Measurements from ENCODE around the gene ASCC3. TPM values are rescaled to one million over a fixed set of nuclear protein-coding genes. Genes with fewer than 3 reads are reported as not detected.

Gene ASCC3
- total and polyA plus RNA-seq, 2 of the 4 experiments (the other 2 are of a cell fraction), result 25.8 to 104 TPM

GRCh38 chr6:100512203-100512862 is 368.8 kb downstream of the ASCC3 start:
- H2BK20ac ChIP-seq (ENCODE audit: low read depth, low read length), result no peak overlapping the region
- H2AFZ ChIP-seq (replicated peaks; ENCODE audit: low read length, poor library complexity), result no peak overlapping the region
- TF ChIP-seq RAD21 (IDR thresholded peaks at IDR 0.05; ENCODE audit: low read length), result no peak
- no peak for TF ChIP-seq RFX5 (IDR thresholded peaks at IDR 0.05; ENCODE audit: low read depth, low read length)
- TF ChIP-seq RCOR1 (IDR thresholded peaks at IDR 0.05; ENCODE audit: insufficient replicate concordance, low read length), result no peak
- TF ChIP-seq FOS (IDR thresholded peaks at IDR 0.05; ENCODE audit: low read depth, low read length), result no peak
- TF ChIP-seq NFE2L2 (IDR thresholded peaks at IDR 0.05; ENCODE audit: low read depth, low read length), result no peak
- no peak for TF ChIP-seq BHLHE40 (IDR thresholded peaks at IDR 0.05; ENCODE audit: low read depth, low read length)
- TF ChIP-seq POLR2A (IDR thresholded peaks at IDR 0.05; ENCODE audit: low read depth, low read length), result no peak
- no peak for TF ChIP-seq SMC3 (IDR thresholded peaks at IDR 0.05; ENCODE audit: low read depth, low read length)
- TF ChIP-seq MAZ (IDR thresholded peaks at IDR 0.05; ENCODE audit: borderline replicate concordance, low read depth, low read length), result no peak
- no peak overlapping the region for H2BK120ac ChIP-seq (ENCODE audit: low read depth, low read length)
- H3K79me1 ChIP-seq (ENCODE audit: low read depth in 1 of 2, low read length in 2 of 2), result peaks cover 0 to 4% of the 10 kb centered on the region in 2 experiments; a peak in 1 of 4 replicates
- peaks cover 1% of the 10 kb centered on the region; the same call in 1 of the 2 replicates for H3K4me1 ChIP-seq (ENCODE audit: control insufficient read depth, insufficient read depth, low read length)
- WGBS, 2 experiments (ENCODE audit: extremely low coverage in 2 of 2, insufficient read length in 1 of 2), result no CpG with 5 or more reads among the region's 6 CpGs
- ATAC-seq (ENCODE audit: low read depth) (no peak), DNase-seq (peak; percentile 56)
- H3K9me3 ChIP-seq (ENCODE audit: control insufficient read depth, insufficient read depth, low read length), result no peaks in the 10 kb centered on the region
- no peaks in the 10 kb centered on the region for H3K27me3 ChIP-seq (ENCODE audit: control insufficient read depth, insufficient read depth, low read length)
- dilution Hi-C loops (cut with HindIII; ENCODE audit: low sequenced_read_pairs, unreplicated experiment), result no loop called here
- H3K4ac ChIP-seq (ENCODE audit: low read depth, low read length), result no peak overlapping the region
- intact Hi-C loops (cut with micrococcal nuclease), result no loop called here
- H4K20me1 ChIP-seq (ENCODE audit: insufficient read depth, low read length), result no peaks in the 10 kb centered on the region
- no peak overlapping the region for H3K23ac ChIP-seq (ENCODE audit: low read depth, low read length)
- no peak overlapping the region for H3K18ac ChIP-seq (ENCODE audit: low read depth, low read length)
- no peak overlapping the region for H3K4me3 ChIP-seq (ENCODE audit: insufficient read depth, low read depth, low read length)
- H3K36me3 ChIP-seq (ENCODE audit: control insufficient read depth, insufficient read depth, low read length), result peaks cover 14% of the 10 kb centered on the region
- H3K4me2 ChIP-seq (ENCODE audit: low read depth, low read length), result no peak overlapping the region
- no peak overlapping the region for H2BK15ac ChIP-seq (ENCODE audit: low read depth, low read length)
- no peak overlapping the region for H3K14ac ChIP-seq (replicated peaks; ENCODE audit: low read depth, low read length)
- BruUV-seq (replicated peaks), result no TSS peak
- no peak overlapping the region for H4K8ac ChIP-seq (ENCODE audit: low read depth in 2 of 2, low read length in 2 of 2)
- H2AK9ac ChIP-seq (replicated peaks; ENCODE audit: low read depth, low read length, poor library complexity), result no peak overlapping the region
- H3K9ac ChIP-seq (ENCODE audit: low read depth, low read length), result no peak overlapping the region
- H3K27ac ChIP-seq (ENCODE audit: insufficient read depth, low read length), result no peak overlapping the region
- no peak overlapping the region for H4K91ac ChIP-seq (ENCODE audit: insufficient read depth, low read depth, low read length)
- H2AK5ac ChIP-seq (ENCODE audit: low read depth, low read length), result no peak overlapping the region
- ChIA-PET POLR2A (ENCODE audit: unreplicated experiment) (no interaction called here), CTCF (no interaction called here)
- in situ Hi-C loops (cut with MboI; ENCODE audit: low sequenced_read_pairs), result no loop called here
- H2BK5ac ChIP-seq (ENCODE audit: low read depth, low read length, poor library complexity, severe bottlenecking), result no peak overlapping the region
- no peak overlapping the region for H4K5ac ChIP-seq (ENCODE audit: low read depth, low read length)
- peaks cover 4% of the 10 kb centered on the region; the same call in 1 of the 2 replicates for H3K9me1 ChIP-seq (ENCODE audit: insufficient read depth, low read length)
- H3K56ac ChIP-seq (ENCODE audit: extremely low read depth, insufficient read depth, low read length), result no peak overlapping the region
